ENCODE data around the gene FOXP1.

FOXP1 gene

GRCh38 chr3:71119171-71119570, 464.4 kb downstream of the FOXP1 start:
- H3K79me2 ChIP-seq = peaks cover 2% of the 10 kb centered on the region
- H3K36me3 ChIP-seq (ENCODE audit: control insufficient read depth, insufficient read depth, low read length) = no peaks in the 10 kb centered on the region
- H3K9ac ChIP-seq = no peak overlapping the region
- no peaks in the 10 kb centered on the region for H3K27me3 ChIP-seq (ENCODE audit: control insufficient read depth, insufficient read depth, low read length)
- no peak for TF ChIP-seq CTCF (IDR thresholded peaks at IDR 0.05)
- peaks cover 2% of the 10 kb centered on the region for H3K4me1 ChIP-seq
- H3K9me3 ChIP-seq (ENCODE audit: control insufficient read depth, low read length) = no peaks in the 10 kb centered on the region
- no peak overlapping the region for H3K27ac ChIP-seq
- H2AFZ ChIP-seq = no peak overlapping the region
- no peak overlapping the region for H3K4me3 ChIP-seq (ENCODE audit: low read depth, low read length)
- no peak overlapping the region for H3K4me2 ChIP-seq (ENCODE audit: low read length)

GRCh38 chr3:71118436-71118835, 465.1 kb downstream of the FOXP1 start:
- Histone ChIP-seq H3K4me2 (ENCODE audit: low read length) (no peak overlapping the region), H3K36me3 (ENCODE audit: control insufficient read depth, insufficient read depth, low read length) (no peaks in the 10 kb centered on the region), H3K9me3 (ENCODE audit: control insufficient read depth, low read length) (no peaks in the 10 kb centered on the region), H3K79me2 (peaks cover 2% of the 10 kb centered on the region), H3K4me1 (peaks cover 2% of the 10 kb centered on the region), H3K27ac (no peak overlapping the region), H3K9ac (no peak overlapping the region), H2AFZ (no peak overlapping the region), H3K4me3 (ENCODE audit: low read depth, low read length) (no peak overlapping the region), H3K27me3 (ENCODE audit: control insufficient read depth, insufficient read depth, low read length) (no peaks in the 10 kb centered on the region)
- TF ChIP-seq CTCF (IDR thresholded peaks at IDR 0.05) = no peak

GRCh38 chr3:71117572-71118247, 465.8 kb downstream of the FOXP1 start:
- H3K9me3 ChIP-seq (ENCODE audit: control insufficient read depth, low read length) = no peaks in the 10 kb centered on the region
- no peak overlapping the region for H3K27ac ChIP-seq
- no peak overlapping the region for H2AFZ ChIP-seq
- no peak for TF ChIP-seq CTCF (IDR thresholded peaks at IDR 0.05)
- peaks cover 6% of the 10 kb centered on the region for H3K79me2 ChIP-seq
- H3K27me3 ChIP-seq (ENCODE audit: control insufficient read depth, insufficient read depth, low read length) = no peaks in the 10 kb centered on the region
- H3K9ac ChIP-seq = no peak overlapping the region
- no peaks in the 10 kb centered on the region for H3K36me3 ChIP-seq (ENCODE audit: control insufficient read depth, insufficient read depth, low read length)
- H3K4me3 ChIP-seq (ENCODE audit: low read depth, low read length) = no peak overlapping the region
- H3K4me2 ChIP-seq (ENCODE audit: low read length) = no peak overlapping the region
- peaks cover 2% of the 10 kb centered on the region for H3K4me1 ChIP-seq

GRCh38 chr3:71114610-71115009, 468.9 kb downstream of the FOXP1 start:
- no peak overlapping the region for H3K27ac ChIP-seq
- H3K79me2 ChIP-seq = peaks cover 6% of the 10 kb centered on the region
- H3K4me3 ChIP-seq (ENCODE audit: low read depth, low read length) = no peak overlapping the region
- H3K4me2 ChIP-seq (ENCODE audit: low read length) = no peak overlapping the region
- H3K9me3 ChIP-seq (ENCODE audit: control insufficient read depth, low read length) = no peaks in the 10 kb centered on the region
- no peaks in the 10 kb centered on the region for H3K27me3 ChIP-seq (ENCODE audit: control insufficient read depth, insufficient read depth, low read length)
- no peaks in the 10 kb centered on the region for H3K36me3 ChIP-seq (ENCODE audit: control insufficient read depth, insufficient read depth, low read length)
- H3K4me1 ChIP-seq = peaks cover 2% of the 10 kb centered on the region
- no peak overlapping the region for H2AFZ ChIP-seq
- no peak overlapping the region for H3K9ac ChIP-seq
- TF ChIP-seq CTCF (IDR thresholded peaks at IDR 0.05) = no peak

- no peak overlapping the region for H3K4me2 ChIP-seq (ENCODE audit: low read length)
- TF ChIP-seq CTCF (IDR thresholded peaks at IDR 0.05) = no peak
- H3K27ac ChIP-seq = peak overlapping the region; percentile 29
- no peaks in the 10 kb centered on the region for H3K27me3 ChIP-seq (ENCODE audit: control insufficient read depth, insufficient read depth, low read length)
- H2AFZ ChIP-seq = no peak overlapping the region
- no peak overlapping the region for H3K4me3 ChIP-seq (ENCODE audit: low read depth, low read length)
- H3K36me3 ChIP-seq (ENCODE audit: control insufficient read depth, insufficient read depth, low read length) = no peaks in the 10 kb centered on the region
- peaks cover 6% of the 10 kb centered on the region for H3K79me2 ChIP-seq
- H3K9ac ChIP-seq = no peak overlapping the region
- H3K9me3 ChIP-seq (ENCODE audit: control insufficient read depth, low read length) = no peaks in the 10 kb centered on the region
- no peaks in the 10 kb centered on the region for H3K4me1 ChIP-seq
Observed at GRCh38 chr3:71112576-71112975, 471.0 kb downstream of the FOXP1 start.

All from parathyroid adenoma (tissue), 2 donors.